HepG2 (cell line): ENCODE results near the gene BRCA1. TPM values are rescaled to one million over a fixed set of nuclear protein-coding genes. Genes with fewer than 3 reads are reported as not detected.
A peak's percentile ranks its signal among the peaks of the same experiment; 100 is the strongest.

Experiments
- EED ChIP-seq: sonication (generic); formaldehyde crosslinking; IDR thresholded peaks from 2 replicates; pipeline ENCODE4 v1.5.0; 2020; ENCODE audit warnings: mild to moderate bottlenecking, missing genetic modification reagents
- GATAD2A ChIP-seq: IDR thresholded peaks from 2 replicates; pipeline ENCODE4 v1.6.1; 2016
- HDAC2 ChIP-seq: sonication (generic); formaldehyde crosslinking; IDR thresholded peaks from 2 replicates; pipeline ENCODE4 v1.4.0; 2020; ENCODE audit warnings: missing genetic modification reagents
- NFIB ChIP-seq: sonication (generic); formaldehyde crosslinking; IDR thresholded peaks from 2 replicates; pipeline ENCODE4 v1.9.0; 2021; ENCODE audit warnings: missing genetic modification reagents, mild to moderate bottlenecking, borderline replicate concordance
- NONO ChIP-seq, 2 experiments: fragments of 450-650 bp in 1 of 2; sonication (generic) in 1 of 2; formaldehyde crosslinking in 1 of 2; IDR thresholded peaks in 1 of 2; conservative IDR thresholded peaks in 1 of 2; 2 replicates each; pipeline versions ENCODE4 v1.6.1 to v1.8.0; 2017 to 2022; ENCODE audit warnings: mild to moderate bottlenecking in 1 of 2, missing genetic modification reagents in 1 of 2, moderate library complexity in 1 of 2
- PAF1 ChIP-seq: IDR thresholded peaks from 2 replicates; pipeline ENCODE4 v1.6.1; 2016; ENCODE audit warnings: missing genetic modification reagents, missing compliant biosample characterization
- SP2 ChIP-seq: sonication (generic); formaldehyde crosslinking; IDR thresholded peaks from 2 replicates; pipeline ENCODE4 v1.5.1; 2020; ENCODE audit warnings: mild to moderate bottlenecking, missing genetic modification reagents
- ZNF460 ChIP-seq: sonication (generic); formaldehyde crosslinking; IDR thresholded peaks from 2 replicates; pipeline ENCODE4 v1.5.1; 2020; ENCODE audit warnings: missing genetic modification reagents, mild to moderate bottlenecking, borderline replicate concordance
- ZNF552 ChIP-seq: sonication (generic); formaldehyde crosslinking; IDR thresholded peaks from 2 replicates; pipeline ENCODE4 v1.9.0; 2022; ENCODE audit warnings: missing genetic modification reagents, mild to moderate bottlenecking, borderline replicate concordance
- ZNF660 ChIP-seq: sonication (generic); formaldehyde crosslinking; IDR thresholded peaks from 2 replicates; pipeline ENCODE4 v1.5.1; 2020; ENCODE audit warnings: mild to moderate bottlenecking, low read depth, missing genetic modification reagents, borderline replicate concordance
- ZZZ3 ChIP-seq: sonication (generic); formaldehyde crosslinking; IDR thresholded peaks from 2 replicates; pipeline ENCODE4 v1.4.0; 2020; ENCODE audit warnings: missing genetic modification reagents, mild to moderate bottlenecking, borderline replicate concordance
- polyA plus RNA-seq, 8 experiments: library from polyadenylated mRNA; depleted of rRNA in 3 of 8; stranded (reverse) in 7 of 8; unstranded in 1 of 8; fragments of >200 nt; fragmentation: Illumina TruSeq in 4 of 8; extraction: Trizol in 4 of 8; gene quantifications; 2 replicates each; pipeline versions ENCODE4 v1.2.1 to v1.2.3, GENCODE V29; 2011 to 2016; ENCODE audit warnings: low read depth in 4 of 8, missing spikeins in 1 of 8, mixed read lengths in 1 of 8; ENCODE audit not compliant: insufficient read depth in 1 of 8
- total RNA-seq, 5 experiments: library from RNA; depleted of rRNA; stranded (reverse); fragments of >200 nt; fragmentation: Illumina TruSeq; extraction: Trizol; gene quantifications; 2 replicates each; pipeline ENCODE4 v1.2.3, GENCODE V29; 2016; ENCODE audit warnings: low read depth in 1 of 5
- TF ChIP-seq, protein P1 (sequence below): sonication (generic); formaldehyde crosslinking; IDR thresholded peaks from 2 replicates; pipeline ENCODE4 v1.4.0; 2020; ENCODE audit warnings: missing genetic modification reagents
- TF ChIP-seq, protein P2 (sequence below): sonication (generic); formaldehyde crosslinking; IDR thresholded peaks from 2 replicates; pipeline ENCODE4 v1.8.0; 2022; ENCODE audit warnings: missing genetic modification reagents, mild to moderate bottlenecking, borderline replicate concordance
- TF ChIP-seq, protein P3 (sequence below): sonication (generic); formaldehyde crosslinking; IDR thresholded peaks from 2 replicates; pipeline ENCODE4 v1.4.0; 2020; ENCODE audit warnings: missing genetic modification reagents
- TF ChIP-seq, protein P4 (sequence below): sonication (generic); formaldehyde crosslinking; IDR thresholded peaks from 2 replicates; pipeline ENCODE4 v1.4.0; 2020; ENCODE audit warnings: mild to moderate bottlenecking, missing genetic modification reagents, borderline replicate concordance
- TF ChIP-seq, protein P5 (sequence below), 2 experiments: fragments of 450-650 bp in 1 of 2; sonication (generic) in 1 of 2; formaldehyde crosslinking; IDR thresholded peaks; 2 replicates each; pipeline versions ENCODE4 v1.5.0 to v1.8.0; 2020 to 2022; ENCODE audit warnings: mild to moderate bottlenecking in 1 of 2, missing genetic modification reagents in 1 of 2

BRCA1 gene
- total and polyA plus RNA-seq, 2 of the 13 experiments (the other 11 are each of a cell fraction or from before 2014, with no cell fraction given), result 13.3 to 37.5 TPM

DNA sequence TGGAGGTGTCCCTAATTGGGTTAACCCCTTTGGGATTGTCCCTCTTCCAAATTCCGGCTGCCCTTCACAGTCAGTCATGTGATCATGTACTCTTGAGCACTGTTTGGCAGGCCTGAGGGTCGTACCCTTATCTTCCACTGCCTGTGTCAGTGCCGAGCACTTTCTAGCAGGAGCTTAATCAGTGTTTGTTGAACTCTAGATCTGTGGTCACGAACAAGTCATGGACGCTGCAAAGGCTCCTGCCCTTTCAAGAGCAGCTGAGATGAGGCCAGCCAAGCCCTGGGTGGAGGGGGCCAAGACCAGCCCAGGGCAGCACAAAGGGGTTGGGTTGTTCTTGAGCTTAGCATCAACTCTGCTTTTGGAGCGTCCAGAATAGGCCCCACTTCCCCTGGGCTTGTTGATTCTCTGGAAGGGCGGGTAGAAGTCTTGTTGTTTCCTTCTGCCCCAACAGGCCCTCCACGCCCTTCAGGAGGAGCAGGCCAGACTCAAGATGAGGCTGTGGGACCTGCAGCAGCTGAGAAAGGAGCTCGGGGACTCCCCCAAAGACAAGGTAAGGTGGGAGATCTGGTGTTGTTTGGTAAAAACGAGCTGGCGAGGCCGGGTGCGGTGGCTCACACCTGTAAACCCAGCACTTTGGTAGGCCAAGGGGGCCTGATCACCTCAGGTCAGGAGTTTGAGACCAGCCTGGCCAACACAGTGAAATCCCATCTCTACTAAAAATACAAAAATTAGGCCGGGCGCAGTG is 113.3 kb downstream of the BRCA1 start (continued):
- TF ChIP-seq, protein P1, sequence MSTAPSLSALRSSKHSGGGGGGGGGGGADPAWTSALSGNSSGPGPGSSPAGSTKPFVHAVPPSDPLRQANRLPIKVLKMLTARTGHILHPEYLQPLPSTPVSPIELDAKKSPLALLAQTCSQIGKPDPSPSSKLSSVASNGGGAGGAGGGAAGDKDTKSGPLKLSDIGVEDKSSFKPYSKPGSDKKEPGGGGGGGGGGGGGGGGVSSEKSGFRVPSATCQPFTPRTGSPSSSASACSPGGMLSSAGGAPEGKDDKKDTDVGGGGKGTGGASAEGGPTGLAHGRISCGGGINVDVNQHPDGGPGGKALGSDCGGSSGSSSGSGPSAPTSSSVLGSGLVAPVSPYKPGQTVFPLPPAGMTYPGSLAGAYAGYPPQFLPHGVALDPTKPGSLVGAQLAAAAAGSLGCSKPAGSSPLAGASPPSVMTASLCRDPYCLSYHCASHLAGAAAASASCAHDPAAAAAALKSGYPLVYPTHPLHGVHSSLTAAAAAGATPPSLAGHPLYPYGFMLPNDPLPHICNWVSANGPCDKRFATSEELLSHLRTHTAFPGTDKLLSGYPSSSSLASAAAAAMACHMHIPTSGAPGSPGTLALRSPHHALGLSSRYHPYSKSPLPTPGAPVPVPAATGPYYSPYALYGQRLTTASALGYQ, result no peak
- TF ChIP-seq ZNF660 (no peak), NONO (IDR thresholded peaks at IDR 0.05) (no peak), NONO (CRISPR knock-in tag; conservative IDR thresholded peaks at IDR 0.05) (0 out of 2 replicates have a peak, but pooled peaks have one; percentile 28), GATAD2A (CRISPR knock-in tag) (0 out of 2 replicates have a peak, but pooled peaks have one; percentile 14), HDAC2 (0 out of 2 replicates have a peak, but pooled peaks have one; percentile 11), ZNF460 (CRISPR knock-in tag) (no peak), PAF1 (CRISPR knock-in tag) (no peak), ZZZ3 (CRISPR knock-in tag) (no peak), NFIB (CRISPR knock-in tag) (no peak), SP2 (no peak), EED (CRISPR knock-in tag) (no peak), ZNF552 (no peak)
- TF ChIP-seq, protein P2, sequence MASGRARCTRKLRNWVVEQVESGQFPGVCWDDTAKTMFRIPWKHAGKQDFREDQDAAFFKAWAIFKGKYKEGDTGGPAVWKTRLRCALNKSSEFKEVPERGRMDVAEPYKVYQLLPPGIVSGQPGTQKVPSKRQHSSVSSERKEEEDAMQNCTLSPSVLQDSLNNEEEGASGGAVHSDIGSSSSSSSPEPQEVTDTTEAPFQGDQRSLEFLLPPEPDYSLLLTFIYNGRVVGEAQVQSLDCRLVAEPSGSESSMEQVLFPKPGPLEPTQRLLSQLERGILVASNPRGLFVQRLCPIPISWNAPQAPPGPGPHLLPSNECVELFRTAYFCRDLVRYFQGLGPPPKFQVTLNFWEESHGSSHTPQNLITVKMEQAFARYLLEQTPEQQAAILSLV (CRISPR knock-in tag), result no peak
- TF ChIP-seq, protein P3, sequence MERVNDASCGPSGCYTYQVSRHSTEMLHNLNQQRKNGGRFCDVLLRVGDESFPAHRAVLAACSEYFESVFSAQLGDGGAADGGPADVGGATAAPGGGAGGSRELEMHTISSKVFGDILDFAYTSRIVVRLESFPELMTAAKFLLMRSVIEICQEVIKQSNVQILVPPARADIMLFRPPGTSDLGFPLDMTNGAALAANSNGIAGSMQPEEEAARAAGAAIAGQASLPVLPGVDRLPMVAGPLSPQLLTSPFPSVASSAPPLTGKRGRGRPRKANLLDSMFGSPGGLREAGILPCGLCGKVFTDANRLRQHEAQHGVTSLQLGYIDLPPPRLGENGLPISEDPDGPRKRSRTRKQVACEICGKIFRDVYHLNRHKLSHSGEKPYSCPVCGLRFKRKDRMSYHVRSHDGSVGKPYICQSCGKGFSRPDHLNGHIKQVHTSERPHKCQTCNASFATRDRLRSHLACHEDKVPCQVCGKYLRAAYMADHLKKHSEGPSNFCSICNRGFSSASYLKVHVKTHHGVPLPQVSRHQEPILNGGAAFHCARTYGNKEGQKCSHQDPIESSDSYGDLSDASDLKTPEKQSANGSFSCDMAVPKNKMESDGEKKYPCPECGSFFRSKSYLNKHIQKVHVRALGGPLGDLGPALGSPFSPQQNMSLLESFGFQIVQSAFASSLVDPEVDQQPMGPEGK, result peak; percentile 52
- TF ChIP-seq, protein P4, sequence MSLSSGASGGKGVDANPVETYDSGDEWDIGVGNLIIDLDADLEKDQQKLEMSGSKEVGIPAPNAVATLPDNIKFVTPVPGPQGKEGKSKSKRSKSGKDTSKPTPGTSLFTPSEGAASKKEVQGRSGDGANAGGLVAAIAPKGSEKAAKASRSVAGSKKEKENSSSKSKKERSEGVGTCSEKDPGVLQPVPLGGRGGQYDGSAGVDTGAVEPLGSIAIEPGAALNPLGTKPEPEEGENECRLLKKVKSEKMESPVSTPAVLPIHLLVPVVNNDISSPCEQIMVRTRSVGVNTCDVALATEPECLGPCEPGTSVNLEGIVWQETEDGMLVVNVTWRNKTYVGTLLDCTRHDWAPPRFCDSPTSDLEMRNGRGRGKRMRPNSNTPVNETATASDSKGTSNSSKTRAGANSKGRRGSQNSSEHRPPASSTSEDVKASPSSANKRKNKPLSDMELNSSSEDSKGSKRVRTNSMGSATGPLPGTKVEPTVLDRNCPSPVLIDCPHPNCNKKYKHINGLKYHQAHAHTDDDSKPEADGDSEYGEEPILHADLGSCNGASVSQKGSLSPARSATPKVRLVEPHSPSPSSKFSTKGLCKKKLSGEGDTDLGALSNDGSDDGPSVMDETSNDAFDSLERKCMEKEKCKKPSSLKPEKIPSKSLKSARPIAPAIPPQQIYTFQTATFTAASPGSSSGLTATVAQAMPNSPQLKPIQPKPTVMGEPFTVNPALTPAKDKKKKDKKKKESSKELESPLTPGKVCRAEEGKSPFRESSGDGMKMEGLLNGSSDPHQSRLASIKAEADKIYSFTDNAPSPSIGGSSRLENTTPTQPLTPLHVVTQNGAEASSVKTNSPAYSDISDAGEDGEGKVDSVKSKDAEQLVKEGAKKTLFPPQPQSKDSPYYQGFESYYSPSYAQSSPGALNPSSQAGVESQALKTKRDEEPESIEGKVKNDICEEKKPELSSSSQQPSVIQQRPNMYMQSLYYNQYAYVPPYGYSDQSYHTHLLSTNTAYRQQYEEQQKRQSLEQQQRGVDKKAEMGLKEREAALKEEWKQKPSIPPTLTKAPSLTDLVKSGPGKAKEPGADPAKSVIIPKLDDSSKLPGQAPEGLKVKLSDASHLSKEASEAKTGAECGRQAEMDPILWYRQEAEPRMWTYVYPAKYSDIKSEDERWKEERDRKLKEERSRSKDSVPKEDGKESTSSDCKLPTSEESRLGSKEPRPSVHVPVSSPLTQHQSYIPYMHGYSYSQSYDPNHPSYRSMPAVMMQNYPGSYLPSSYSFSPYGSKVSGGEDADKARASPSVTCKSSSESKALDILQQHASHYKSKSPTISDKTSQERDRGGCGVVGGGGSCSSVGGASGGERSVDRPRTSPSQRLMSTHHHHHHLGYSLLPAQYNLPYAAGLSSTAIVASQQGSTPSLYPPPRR (CRISPR knock-in tag), result 0 out of 2 replicates have a peak, but pooled peaks have one; percentile 19
- TF ChIP-seq, protein P5, sequence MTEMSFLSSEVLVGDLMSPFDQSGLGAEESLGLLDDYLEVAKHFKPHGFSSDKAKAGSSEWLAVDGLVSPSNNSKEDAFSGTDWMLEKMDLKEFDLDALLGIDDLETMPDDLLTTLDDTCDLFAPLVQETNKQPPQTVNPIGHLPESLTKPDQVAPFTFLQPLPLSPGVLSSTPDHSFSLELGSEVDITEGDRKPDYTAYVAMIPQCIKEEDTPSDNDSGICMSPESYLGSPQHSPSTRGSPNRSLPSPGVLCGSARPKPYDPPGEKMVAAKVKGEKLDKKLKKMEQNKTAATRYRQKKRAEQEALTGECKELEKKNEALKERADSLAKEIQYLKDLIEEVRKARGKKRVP (CRISPR knock-in tag; IDR thresholded peaks at IDR 0.05), result no peak
